Activated T-cell treated with anti-CD3 and anti-CD28 coated beads for 48 hours (primary cell): ENCODE measurements around the gene ENOX1.
"Not testable (repeated sequence)": the region's sequence is repeated elsewhere in the genome, so short reads cannot be mapped to it uniquely, and the experiment has no call there.

Experiments
- DNase-seq: peaks from one replicate; pipeline ENCODE4 v3.0.0-alpha.2; 2020; ENCODE audit warnings: low read depth

Gene ENOX1

GRCh38 chr13:43356567-43356966 lies 430.2 kb downstream of the ENOX1 start:
- DNase-seq: no peak

- no peak for DNase-seq
These were observed 431.0 kb downstream of the ENOX1 start for GRCh38 chr13:43355774-43356173.

- DNase-seq: no peak
These were observed 432.4 kb downstream of the ENOX1 start for GRCh38 chr13:43354153-43354945.

GRCh38 chr13:43353631-43354030 lies 433.1 kb downstream of the ENOX1 start:
- DNase-seq: no peak

- DNase-seq: not testable (repeated sequence)
These were observed 435.2 kb downstream of the ENOX1 start for GRCh38 chr13:43351612-43352011.

GRCh38 chr13:43348397-43348796 lies 438.4 kb downstream of the ENOX1 start:
- DNase-seq: no peak

- DNase-seq: no peak
These were observed 438.9 kb downstream of the ENOX1 start for GRCh38 chr13:43347877-43348276.

GRCh38 chr13:43346427-43346826 lies 440.3 kb downstream of the ENOX1 start:
- no peak for DNase-seq

GRCh38 chr13:43343645-43344044 lies 443.1 kb downstream of the ENOX1 start:
- DNase-seq: no peak

- DNase-seq: no peak
These were observed 446.8 kb downstream of the ENOX1 start for GRCh38 chr13:43339805-43340550.

GRCh38 chr13:43339145-43339804 lies 447.5 kb downstream of the ENOX1 start:
- DNase-seq: no peak

GRCh38 chr13:43335764-43336163 lies 451.0 kb downstream of the ENOX1 start:
- DNase-seq: no peak

GRCh38 chr13:43333176-43333575 lies 453.6 kb downstream of the ENOX1 start:
- no peak for DNase-seq

GRCh38 chr13:43331672-43332071 lies 455.1 kb downstream of the ENOX1 start:
- no peak for DNase-seq

GRCh38 chr13:43329702-43330101 lies 457.1 kb downstream of the ENOX1 start:
- DNase-seq: no peak

- DNase-seq: no peak
These were observed 457.9 kb downstream of the ENOX1 start for GRCh38 chr13:43328907-43329306.

- DNase-seq: no peak
These were observed 460.7 kb downstream of the ENOX1 start for GRCh38 chr13:43326100-43326499.

GRCh38 chr13:43325636-43326035 lies 461.1 kb downstream of the ENOX1 start:
- DNase-seq: no peak

- no peak for DNase-seq
These were observed 462.6 kb downstream of the ENOX1 start for GRCh38 chr13:43324129-43324528.

GRCh38 chr13:43319617-43320444 lies 466.9 kb downstream of the ENOX1 start:
- no peak for DNase-seq

- no peak for DNase-seq
These were observed 469.8 kb downstream of the ENOX1 start for GRCh38 chr13:43316946-43317353.

- DNase-seq: no peak
These were observed 470.5 kb downstream of the ENOX1 start for GRCh38 chr13:43316281-43316680.
